ENCODE data around the gene NECAB3. TPM values are rescaled to one million over a fixed set of nuclear protein-coding genes. Genes with fewer than 3 reads are reported as not detected.

NECAB3 gene
- total RNA-seq, 1 donor from 2014 or later, result 54.1 TPM

DNA sequence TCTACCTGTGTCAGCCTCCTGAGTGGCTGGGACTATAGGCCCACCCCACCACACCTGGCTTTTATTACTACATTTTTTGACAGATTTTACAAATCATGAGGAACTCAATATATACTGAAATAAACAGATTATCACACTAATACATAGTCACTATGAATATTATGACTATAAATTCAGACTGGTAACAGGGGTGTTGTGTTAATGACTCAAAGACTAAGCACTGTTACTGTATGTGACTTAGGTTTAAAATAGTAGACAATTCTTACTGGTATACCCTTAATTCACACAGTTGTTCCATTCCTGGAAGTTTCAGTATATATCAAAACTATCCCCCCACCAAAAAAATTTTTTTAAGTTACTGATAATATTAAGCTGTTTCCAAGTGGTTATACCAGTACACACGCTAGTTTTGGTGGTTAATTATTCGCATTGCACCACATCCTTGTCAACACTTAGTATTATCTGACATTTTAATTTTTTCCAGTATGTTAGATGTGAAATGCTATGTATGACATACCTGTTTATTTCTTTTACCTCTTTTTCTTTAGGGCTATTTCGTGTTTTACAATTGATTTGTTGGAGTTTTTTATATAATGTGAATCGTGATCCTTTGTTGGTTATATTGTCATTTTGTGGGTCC is 46.5 kb downstream of the NECAB3 start:
- intact Hi-C loops (cut with micrococcal nuclease), result no loop called here

DNA sequence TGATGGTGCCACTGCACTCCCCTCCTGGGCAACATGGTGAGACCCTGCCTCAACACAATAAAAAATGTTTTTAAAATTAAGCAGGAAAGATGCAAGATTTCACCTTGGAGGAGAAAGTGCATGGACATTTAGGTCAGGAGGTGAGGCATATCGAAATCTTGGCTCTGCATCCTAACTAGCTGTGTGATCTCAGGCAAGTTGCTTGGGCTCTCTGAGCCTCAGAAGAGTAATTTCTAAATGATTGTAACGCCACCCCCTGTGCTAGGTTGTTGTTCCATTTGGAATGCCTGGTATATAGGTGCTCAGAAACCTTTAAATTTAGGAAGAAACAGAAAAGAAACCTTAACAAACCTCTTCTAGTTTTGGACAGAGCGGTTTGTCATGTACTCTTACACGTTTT is 48.0 kb downstream of the NECAB3 start:
- intact Hi-C loops (cut with micrococcal nuclease), result no loop called here

DNA sequence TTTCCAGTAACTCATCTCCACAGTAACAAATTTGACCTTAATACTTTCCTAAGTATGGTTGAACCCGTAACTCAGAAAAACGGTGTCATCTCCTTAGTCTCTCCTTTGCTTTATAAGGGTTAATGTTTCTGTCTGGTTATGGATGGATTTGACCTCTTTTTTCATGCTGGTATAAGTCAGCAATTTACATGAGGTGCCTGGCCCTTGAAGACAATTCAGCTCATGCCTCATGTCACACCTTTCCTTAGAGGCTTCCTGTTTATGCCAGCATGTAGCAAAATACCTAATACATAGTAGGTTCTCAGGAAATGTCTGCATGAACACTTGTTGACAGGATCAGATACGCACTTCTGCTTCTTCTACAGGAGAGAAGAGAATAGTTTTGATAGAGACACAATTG is 49.8 kb downstream of the NECAB3 start:
- intact Hi-C loops (cut with micrococcal nuclease), result no loop called here

DNA sequence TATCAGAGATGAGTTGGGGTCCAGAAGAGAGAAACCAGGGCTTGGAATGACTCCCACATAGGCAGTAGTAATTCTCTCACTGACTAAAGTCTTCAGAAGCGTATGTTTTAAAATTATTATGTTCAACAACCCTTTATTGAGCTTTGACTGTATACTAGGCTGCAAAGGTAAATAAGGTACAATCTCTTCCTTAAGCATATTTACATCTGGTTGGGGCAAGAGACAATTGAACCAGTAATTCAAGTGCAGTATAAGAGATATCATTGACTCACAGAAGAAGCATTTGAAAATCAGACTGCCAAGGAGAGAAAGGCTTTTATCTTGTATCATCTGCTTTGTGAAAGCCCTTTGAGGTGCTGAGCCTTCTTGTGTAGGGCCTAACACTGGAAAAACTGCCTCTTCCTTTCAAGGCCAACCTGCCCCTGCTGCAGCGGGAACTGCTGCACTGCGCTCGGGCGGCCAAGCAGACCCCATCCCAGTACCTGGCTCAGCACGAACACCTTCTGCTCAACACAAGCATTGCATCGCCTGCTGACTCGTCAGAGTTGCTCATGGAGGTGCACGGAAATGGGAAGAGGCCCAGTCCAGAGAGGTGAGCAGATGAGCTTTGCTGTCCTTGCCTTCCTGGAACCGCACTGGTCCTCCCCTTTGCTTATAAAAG is 51.4 kb downstream of the NECAB3 start:
- intact Hi-C loops (cut with micrococcal nuclease), result no loop called here

DNA sequence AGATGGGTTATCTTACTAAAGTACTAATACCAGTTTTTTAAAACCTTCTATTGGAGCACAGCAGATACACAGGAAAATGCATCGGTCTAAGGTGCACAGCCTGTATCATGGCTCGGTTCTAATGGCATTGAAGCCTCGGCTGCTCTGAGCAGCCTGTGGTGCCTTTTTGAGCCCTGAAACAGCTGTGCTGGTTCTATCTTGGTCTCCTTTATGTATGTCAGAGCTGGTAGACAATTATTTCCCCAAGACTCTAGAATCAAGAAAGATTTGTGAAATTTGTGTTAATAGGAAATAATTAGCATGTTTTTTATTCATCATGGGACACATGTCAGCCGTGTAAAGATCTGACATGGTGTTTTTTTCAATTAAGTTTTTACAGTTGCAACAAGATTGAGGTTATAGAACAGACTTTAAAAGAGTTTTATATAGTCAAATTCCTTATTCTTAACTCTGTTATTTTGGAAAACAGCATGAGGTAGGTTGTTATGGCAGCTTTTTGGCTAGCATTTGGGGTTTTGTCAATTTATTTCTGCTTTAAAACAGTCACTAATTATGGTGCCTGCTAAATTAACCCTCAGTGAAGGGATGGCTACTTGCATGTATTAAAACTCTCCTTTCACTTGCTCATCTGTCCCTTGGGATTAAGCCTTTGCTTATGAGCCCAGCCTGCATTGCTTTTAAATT is 52.4 kb downstream of the NECAB3 start:
- intact Hi-C loops (cut with micrococcal nuclease), result no loop called here

DNA sequence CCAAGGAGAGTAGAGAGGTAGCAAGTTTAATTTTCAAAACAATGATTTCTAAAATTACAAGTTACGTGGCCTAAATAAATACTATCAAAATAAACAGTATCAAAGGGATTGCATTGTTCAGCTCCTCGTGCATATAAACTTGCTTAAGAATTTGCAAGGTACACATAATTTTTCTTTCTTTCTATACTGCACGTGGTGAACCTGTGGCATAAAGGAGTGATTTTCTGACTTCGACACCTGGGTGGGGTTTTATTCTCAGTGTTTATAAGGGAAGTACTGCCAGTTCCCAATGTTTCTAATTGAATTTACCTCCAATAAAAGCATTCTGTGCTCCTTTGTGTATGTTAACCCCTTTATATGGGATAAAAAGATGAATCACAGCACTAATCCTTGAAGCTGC is 62.2 kb downstream of the NECAB3 start:
- intact Hi-C loops (cut with micrococcal nuclease), result no loop called here

DNA sequence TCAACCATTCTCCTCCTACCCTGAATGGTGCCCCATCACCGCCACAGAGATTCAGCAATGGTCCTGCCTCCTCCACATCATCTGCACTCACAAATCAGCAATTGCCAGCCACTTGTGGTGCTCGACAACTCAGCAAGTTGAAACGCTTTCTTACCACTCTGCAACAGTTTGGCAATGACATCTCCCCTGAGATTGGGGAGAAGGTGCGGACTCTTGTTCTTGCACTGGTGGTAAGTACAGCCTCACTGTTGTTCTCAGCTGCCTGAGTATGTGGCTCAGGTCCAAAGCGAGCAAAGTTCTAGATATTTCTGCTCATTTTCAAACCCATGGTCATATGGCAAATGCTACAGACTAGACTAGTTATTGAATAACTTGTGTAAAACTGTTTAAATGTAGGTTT is 63.1 kb downstream of the NECAB3 start:
- intact Hi-C loops (cut with micrococcal nuclease), result no loop called here

DNA sequence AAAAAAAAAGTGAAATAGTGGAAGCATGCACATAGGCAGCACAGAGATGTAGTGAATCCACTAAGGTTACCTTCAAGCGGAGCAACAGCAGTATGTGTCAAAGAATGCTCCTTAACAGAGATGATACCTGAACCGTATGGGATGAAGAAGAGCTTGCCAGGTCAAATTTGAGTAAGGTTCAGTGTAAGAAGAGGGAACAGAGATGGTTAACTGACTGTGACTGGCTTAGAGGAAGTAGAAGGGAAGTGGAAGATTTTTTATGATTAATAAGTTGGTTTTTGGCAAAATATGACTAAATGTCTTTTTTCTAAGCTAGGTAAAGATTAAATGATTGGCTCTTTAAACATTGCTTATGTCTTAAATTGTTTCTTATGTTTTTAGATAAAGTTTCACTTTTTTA is 64.7 kb downstream of the NECAB3 start:
- intact Hi-C loops (cut with micrococcal nuclease), result no loop called here

Other genes with a start within 250 kb of the NECAB3 start
- gene SNTA1, start 230.7 kb downstream of the NECAB3 start, total RNA-seq, result 1.3 and 1.4 TPM in 2 replicates
- 18.9 and 19.4 TPM in 2 replicates for gene CBFA2T2, start 184.3 kb downstream of the NECAB3 start, total RNA-seq
- gene C20orf144, start 12.1 kb downstream of the NECAB3 start, total RNA-seq, result 0.29 and 0.61 TPM in 2 replicates
- gene ACTL10, start 7.5 kb downstream of the NECAB3 start, total RNA-seq, result 3.1 and 3.6 TPM in 2 replicates
- gene E2F1, start 12.0 kb upstream of the NECAB3 start, total RNA-seq, result 72.3 and 73.3 TPM in 2 replicates
- 12.4 and 14.3 TPM in 2 replicates for gene PXMP4, start 45.9 kb upstream of the NECAB3 start, total RNA-seq
- gene ZNF341, start 57.6 kb upstream of the NECAB3 start, total RNA-seq, result 7.0 and 7.4 TPM in 2 replicates
- 78.0 and 84.5 TPM in 2 replicates for gene CHMP4B, start 136.9 kb upstream of the NECAB3 start, total RNA-seq

Measured in T-helper 1 cell treated with Interleukin-12 subunit alpha and Interleukin-12 subunit beta and Interleukin-4 antibody, amounts not matched to agents 30 ng/mL and 1 ng/mL, for 36 hours (primary cell).